Stimulated activated CD8-positive, alpha-beta memory T cell treated with anti-CD3 and anti-CD28 coated beads, Interleukin-7, amount 100 ng/mL, for 1 hour (primary cell): ENCODE measurements around the gene MRPS11.
"Not testable (repeated sequence)": the region's sequence is repeated elsewhere in the genome, so short reads cannot be mapped to it uniquely, and the experiment has no call there.

ENCODE experiments used
- DNase-seq, 2 donors: peaks; one replicate each; pipeline ENCODE4 v3.0.0-alpha.2; 2020; ENCODE audit warnings: low read depth in 2 of 2

MRPS11 gene

DNA sequence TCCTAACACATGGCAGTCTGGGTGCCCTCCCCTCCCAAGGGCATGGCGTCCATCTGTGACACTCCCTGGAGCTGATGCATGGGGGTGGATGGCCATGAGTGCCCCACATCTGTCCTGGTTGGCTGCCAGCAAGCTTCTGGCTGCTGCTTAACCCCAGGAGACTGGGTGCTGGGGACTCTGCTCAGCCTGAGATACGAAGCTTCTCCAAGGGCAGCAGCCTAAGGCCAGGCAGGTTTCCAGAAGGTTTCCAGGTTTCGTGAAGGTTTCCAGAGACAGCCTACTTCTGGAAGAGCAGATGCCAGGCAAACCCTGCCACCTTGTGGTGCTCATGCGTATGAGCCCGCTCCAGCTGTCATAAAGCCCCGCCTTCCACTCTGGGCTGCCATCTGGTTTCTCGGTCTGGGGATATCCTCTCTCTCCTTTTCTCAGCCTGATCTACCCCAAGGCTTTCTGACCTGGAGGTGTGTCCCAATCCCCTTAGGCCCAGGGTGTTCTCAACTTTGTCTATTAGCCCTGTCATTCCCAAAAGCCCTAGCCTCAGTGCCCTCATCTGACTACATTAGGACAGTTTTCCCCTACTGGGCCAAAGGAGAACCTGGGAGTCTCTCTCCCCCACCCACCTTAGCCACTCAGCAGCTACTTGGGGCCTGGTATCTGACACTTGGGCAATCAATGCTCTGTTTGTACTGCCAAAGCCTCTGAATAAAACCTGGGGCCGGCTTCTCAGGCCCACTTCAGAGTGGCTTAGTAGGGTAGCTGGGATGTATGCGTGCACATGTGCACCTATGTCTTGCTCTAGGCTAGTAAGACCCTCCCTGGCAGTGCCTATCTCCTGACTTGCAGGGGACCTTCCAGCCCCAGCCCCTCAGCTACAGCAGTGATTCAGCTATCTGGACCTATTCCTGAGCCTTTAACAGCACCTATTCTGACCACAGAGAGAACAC lies 12.4 kb upstream of the MRPS11 start:
- no peak for DNase-seq

- DNase-seq = no peak
Measured at GRCh38 chr15:88456733-88457132, 10.8 kb upstream of the MRPS11 start.

GRCh38 chr15:88463870-88464532 lies 3.5 kb upstream of the MRPS11 start:
- no peak for DNase-seq

DNA sequence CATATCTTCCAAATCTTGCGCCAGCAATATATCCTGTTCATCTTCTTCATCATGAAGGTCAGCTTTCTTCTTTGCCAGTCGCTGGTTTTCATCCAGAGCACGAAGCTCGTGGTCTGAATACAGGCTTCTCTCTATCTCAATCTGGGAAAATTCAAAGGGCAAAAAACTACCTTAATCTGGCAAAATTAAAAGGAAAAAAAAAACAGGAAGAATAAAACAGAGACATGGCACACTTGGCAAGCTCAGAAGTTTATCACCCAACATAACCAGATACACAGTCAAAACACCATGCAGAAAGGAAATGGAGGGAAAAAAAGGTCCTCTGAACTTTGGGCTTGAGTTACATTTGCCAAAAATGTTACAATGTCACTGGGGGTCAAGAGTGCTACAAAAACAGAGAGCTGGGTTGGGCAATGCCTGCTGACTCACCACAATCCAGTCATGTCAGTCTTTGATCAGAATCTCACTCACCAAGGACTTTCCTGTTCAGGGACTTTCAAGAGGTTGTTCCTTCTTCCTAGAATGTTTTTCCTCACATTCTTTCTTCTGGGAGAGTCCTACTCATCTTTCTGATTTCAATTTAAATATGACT lies 1.8 kb upstream of the MRPS11 start:
- DNase-seq = no peak

GRCh38 chr15:88467935-88468528 lies 524 bp downstream of the MRPS11 start:
- no peak for DNase-seq

GRCh38 chr15:88468721-88469120 lies 1.2 kb downstream of the MRPS11 start:
- not testable (repeated sequence) for DNase-seq

GRCh38 chr15:88469321-88469720 lies 1.8 kb downstream of the MRPS11 start:
- DNase-seq = no peak

GRCh38 chr15:88470625-88471372 lies 3.3 kb downstream of the MRPS11 start:
- DNase-seq = no peak

DNA sequence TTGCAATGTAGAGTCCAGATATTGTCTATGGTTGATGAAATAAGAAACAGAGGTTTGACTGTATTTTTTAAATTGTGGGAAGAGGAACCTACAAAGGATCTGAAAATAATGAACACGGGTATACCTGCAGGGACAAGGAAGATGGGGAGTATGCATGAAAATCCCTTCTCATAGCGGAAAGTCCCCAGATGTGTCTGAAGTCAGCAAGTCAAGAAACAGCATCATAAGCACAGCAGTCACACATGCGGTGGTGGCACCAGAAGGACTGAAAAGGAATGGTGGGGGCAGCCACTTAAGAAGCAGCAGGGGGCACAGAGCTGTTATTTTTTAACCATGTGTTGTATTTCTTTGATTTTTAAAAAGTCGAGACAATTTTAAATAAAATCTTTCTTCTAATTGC lies 4.7 kb downstream of the MRPS11 start:
- DNase-seq = no peak

- DNase-seq = not testable (repeated sequence)
Measured at GRCh38 chr15:88473661-88474293, 6.3 kb downstream of the MRPS11 start.

GRCh38 chr15:88476635-88477060 lies 9.1 kb downstream of the MRPS11 start:
- DNase-seq = no peak

- no peak for DNase-seq
Measured at GRCh38 chr15:88477126-88477525, 9.6 kb downstream of the MRPS11 start.

- no peak for DNase-seq
Measured at GRCh38 chr15:88477904-88478303, 10.4 kb downstream of the MRPS11 start.

- no peak for DNase-seq
Measured at GRCh38 chr15:88479169-88479568, 11.7 kb downstream of the MRPS11 start.

DNA sequence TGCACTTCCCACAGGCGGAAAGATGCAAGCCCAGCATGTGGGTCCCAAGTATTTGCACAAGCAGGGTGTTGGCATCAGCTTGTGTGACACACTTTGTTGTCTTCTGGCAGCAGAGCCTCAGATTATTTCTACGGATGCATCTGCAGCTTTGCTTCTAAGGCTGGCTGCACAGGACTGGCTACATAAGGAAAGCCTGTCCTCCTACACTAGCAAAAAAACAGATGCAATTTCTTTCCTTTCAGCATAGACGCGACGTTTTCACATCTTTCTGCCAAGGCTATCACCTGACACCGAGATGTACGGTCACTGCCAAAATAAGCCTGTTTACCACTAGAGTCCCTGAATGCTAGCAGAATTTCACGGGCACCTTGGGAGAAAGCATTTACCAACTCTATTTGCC lies 13.5 kb downstream of the MRPS11 start:
- no peak for DNase-seq

DNA sequence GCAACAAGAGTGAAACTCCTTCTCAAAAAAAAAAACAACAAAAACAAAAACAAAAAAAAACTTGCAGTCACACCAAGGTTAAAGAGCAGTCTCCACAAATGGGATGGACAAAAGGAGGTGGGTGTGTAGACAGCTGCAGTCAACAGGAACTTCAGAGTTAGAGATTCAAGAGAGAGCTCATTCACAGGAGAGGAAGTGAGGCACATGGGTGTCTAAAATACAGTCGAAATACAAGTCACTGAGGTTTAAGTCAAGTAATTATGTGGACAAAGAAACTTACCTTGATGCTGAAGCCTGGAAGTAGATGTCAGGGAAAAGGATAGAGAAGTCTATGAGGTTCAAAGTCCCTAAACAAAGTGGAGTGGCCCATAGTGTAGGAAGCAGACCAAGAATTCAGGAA lies 14.8 kb downstream of the MRPS11 start:
- no peak for DNase-seq

GRCh38 chr15:88484682-88485331 lies 17.3 kb downstream of the MRPS11 start:
- DNase-seq = no peak

DNA sequence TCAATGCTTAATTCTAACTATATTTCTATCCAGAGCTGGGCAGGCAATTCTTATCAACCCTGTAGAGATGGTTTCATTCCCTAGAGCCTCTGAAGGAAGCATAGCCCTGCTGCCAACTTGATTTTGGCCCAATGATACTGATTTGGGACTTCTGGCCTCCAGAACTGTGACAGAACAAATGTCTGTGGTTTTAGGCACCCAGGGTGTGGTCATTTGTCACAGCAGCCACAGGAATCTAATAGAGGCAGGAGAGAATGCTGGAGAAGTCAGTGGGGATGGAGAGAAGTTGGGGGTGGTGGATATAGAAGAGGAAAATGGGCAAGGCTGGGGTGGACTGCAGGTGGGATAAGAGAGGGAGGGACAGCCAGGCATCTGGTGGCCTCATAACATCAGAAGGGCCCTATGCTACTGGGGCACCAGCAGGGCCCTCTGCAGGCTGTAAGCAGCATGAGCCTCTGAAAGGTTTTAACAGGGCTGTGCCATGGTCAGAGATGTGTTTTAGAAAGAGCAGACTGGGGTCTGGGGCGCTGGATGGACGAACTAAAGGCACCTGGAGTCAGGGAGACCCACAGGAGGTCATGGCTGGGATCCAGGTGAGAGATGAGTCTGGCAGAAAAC lies 19.8 kb downstream of the MRPS11 start:
- DNase-seq = no peak

- DNase-seq = no peak
Measured at GRCh38 chr15:88487796-88488523, 20.5 kb downstream of the MRPS11 start.
